ENCODE data around the gene SIX6.

The SIX6 gene

DNA sequence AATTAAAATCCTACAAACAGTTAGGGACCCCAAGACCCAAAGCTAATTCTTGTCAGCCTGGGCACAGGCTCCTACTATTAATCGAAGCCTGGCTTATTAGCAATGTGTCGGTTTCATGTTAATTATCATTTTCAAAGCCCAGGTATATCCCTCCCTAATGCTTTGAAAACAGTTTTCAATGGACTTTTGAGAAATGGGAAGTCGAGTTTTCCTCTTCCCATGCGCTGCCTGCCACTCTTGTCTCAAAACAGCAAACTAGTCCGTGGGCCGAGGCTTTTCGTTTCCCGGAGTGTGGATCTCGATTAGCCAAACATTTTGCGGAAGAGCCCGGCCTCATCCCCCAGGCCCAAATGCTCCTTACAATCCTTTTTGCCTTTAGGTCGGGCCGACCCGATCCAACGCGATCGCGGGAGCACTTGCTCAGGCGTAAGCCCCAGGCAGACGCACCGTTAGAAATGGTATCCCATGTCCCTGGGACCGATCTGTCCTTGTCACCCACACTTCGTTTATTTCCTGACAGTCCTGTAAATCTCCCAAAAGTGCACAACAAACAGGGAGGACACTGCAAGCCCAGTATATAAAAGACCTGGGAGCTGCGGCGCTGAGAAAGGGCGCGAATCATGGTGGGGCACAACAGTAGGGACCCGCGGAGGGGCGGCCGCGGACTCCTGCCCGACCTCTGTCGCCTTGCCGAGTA, 1.5 kb downstream of the SIX6 start:
- Histone ChIP-seq H3K27ac (no peak overlapping the region), H3K27me3 (replicated peaks) (peaks cover 96% of the 10 kb centered on the region), H3K4me3 (ENCODE audit: low read depth, low read length) (no peak overlapping the region), H3K36me3 (replicated peaks) (no peaks in the 10 kb centered on the region)
- DNase-seq = no peak
- TF ChIP-seq, protein P1, sequence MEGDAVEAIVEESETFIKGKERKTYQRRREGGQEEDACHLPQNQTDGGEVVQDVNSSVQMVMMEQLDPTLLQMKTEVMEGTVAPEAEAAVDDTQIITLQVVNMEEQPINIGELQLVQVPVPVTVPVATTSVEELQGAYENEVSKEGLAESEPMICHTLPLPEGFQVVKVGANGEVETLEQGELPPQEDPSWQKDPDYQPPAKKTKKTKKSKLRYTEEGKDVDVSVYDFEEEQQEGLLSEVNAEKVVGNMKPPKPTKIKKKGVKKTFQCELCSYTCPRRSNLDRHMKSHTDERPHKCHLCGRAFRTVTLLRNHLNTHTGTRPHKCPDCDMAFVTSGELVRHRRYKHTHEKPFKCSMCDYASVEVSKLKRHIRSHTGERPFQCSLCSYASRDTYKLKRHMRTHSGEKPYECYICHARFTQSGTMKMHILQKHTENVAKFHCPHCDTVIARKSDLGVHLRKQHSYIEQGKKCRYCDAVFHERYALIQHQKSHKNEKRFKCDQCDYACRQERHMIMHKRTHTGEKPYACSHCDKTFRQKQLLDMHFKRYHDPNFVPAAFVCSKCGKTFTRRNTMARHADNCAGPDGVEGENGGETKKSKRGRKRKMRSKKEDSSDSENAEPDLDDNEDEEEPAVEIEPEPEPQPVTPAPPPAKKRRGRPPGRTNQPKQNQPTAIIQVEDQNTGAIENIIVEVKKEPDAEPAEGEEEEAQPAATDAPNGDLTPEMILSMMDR (IDR thresholded peaks at IDR 0.05; ENCODE audit: low read depth, low read length, missing control alignments) = no peak
- in situ Hi-C loops (cut with HindIII; ENCODE audit: low pct_ligation_motif_present, low sequenced_read_pairs) = no loop called here

DNA sequence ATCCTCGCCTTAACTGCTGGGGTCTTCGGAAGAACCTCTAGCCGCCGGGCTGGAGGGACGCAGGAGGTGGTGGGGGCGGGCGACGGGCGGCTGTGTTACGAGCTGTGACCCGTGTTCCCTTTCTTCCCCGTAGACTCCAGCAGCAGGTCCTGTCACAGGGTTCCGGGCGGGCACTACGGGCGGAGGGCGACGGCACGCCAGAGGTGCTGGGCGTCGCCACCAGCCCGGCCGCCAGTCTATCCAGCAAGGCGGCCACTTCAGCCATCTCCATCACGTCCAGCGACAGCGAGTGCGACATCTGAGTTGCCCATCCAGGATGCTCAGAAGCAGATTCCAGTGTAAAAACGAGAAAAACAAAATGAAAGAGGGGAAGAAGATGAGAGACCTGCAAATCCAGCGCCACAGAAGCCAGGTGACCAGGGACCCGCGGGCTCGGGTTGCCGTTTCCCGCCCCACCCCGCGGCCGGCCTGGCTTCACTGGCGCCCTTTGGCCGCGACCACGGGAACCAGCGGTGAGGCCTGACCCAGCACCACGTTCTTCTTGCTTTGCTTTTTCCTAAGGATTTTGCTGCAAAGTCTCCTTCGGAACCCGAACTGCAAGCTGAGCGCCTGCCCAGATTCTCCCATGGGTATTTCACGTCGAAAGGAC, 2.1 kb downstream of the SIX6 start:
- DNase-seq = no peak
- Histone ChIP-seq H3K27me3 (replicated peaks) (peaks cover 96% of the 10 kb centered on the region), H3K27ac (no peak overlapping the region), H3K36me3 (replicated peaks) (no peaks in the 10 kb centered on the region), H3K4me3 (ENCODE audit: low read depth, low read length) (no peak overlapping the region)
- TF ChIP-seq, protein P1 (IDR thresholded peaks at IDR 0.05; ENCODE audit: low read depth, low read length, missing control alignments) = no peak
- in situ Hi-C loops (cut with HindIII; ENCODE audit: low pct_ligation_motif_present, low sequenced_read_pairs) = no loop called here

DNA sequence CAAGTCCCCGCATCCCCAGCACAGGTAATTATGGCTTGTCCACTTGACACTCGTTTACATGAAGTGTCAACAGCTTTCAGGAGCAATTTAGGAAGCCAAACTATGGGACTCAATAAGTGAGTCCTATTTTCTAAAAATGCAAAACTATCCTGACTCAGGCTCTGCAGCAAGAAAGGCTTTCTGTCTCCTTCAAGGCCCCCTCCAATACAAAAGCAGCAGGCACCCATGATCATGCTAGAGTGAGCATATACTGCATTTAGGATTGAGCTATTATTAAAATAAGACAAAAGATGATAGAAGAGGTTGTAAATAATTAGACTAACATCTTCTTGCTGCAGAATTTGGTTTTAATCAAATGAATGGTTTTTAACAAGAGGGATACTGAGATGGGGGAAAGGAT, 3.2 kb downstream of the SIX6 start:
- DNase-seq = no peak
- TF ChIP-seq, protein P1 (IDR thresholded peaks at IDR 0.05; ENCODE audit: low read depth, low read length, missing control alignments) = no peak
- Histone ChIP-seq H3K27ac (no peak overlapping the region), H3K27me3 (replicated peaks) (peaks cover 92% of the 10 kb centered on the region), H3K36me3 (replicated peaks) (no peaks in the 10 kb centered on the region), H3K4me3 (ENCODE audit: low read depth, low read length) (no peak overlapping the region)
- in situ Hi-C loops (cut with HindIII; ENCODE audit: low pct_ligation_motif_present, low sequenced_read_pairs) = no loop called here

DNA sequence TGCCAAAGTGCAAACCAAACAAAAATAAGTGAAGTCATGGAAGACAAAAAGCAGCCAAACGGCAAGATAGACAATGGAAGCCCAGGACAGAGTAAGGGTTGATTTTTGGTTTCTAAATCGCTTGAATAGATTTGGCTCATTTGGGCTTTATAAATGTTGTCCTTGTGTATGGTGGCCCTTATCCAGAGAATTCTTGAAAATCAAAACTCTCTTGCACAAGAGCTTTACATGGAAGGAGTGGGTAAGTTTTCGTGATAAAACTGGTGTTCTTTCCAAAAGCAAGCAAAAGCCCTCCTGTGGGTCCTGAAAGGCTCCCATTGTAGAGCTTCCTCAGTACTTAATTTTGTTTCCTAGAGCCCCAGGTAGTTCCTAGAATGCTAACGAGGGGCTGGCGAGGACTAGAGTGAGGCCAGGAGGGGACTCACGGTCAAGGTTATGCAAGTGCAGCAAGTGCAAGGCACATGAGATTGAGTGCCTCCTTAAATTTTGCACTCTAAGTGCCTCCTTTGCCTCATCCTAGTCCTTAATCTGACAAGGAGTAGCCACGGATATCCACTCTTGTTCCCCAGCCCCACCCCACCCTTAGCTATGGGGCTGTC, 4.1 kb downstream of the SIX6 start:
- Histone ChIP-seq H3K36me3 (replicated peaks) (no peaks in the 10 kb centered on the region), H3K4me3 (ENCODE audit: low read depth, low read length) (no peak overlapping the region), H3K27ac (no peak overlapping the region), H3K27me3 (replicated peaks) (peaks cover 82% of the 10 kb centered on the region)
- DNase-seq = no peak
- TF ChIP-seq, protein P1 (IDR thresholded peaks at IDR 0.05; ENCODE audit: low read depth, low read length, missing control alignments) = no peak
- in situ Hi-C loops (cut with HindIII; ENCODE audit: low pct_ligation_motif_present, low sequenced_read_pairs) = no loop called here

DNA sequence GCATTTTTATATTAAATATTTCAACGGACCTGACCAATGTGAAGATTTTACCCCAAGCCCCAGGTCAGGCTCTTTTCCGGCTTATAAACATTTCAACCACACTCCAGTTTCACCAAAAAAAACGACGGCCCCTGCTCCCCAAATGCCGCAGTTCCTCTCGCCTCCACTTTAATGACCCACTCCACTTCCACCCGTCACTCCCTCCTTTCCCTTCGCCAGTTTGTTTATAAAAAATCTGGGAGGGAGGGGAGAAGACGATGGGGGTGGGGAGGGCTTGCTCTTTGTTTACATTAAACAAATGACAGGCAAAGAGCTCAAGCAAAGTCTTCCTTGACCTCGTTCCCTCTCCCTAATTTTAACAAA, 5.4 kb downstream of the SIX6 start:
- in situ Hi-C loops (cut with HindIII; ENCODE audit: low pct_ligation_motif_present, low sequenced_read_pairs) = no loop called here
- H3K27ac ChIP-seq = no peak overlapping the region
- no peaks in the 10 kb centered on the region for H3K36me3 ChIP-seq (replicated peaks)
- TF ChIP-seq, protein P1 (IDR thresholded peaks at IDR 0.05; ENCODE audit: low read depth, low read length, missing control alignments) = no peak
- DNase-seq = no peak
- peaks cover 70% of the 10 kb centered on the region for H3K27me3 ChIP-seq (replicated peaks)
- peak overlapping the region; percentile 39 for H3K4me3 ChIP-seq (ENCODE audit: low read depth, low read length)
